ENCODE data around the gene TMEM143. TPM values are rescaled to one million over a fixed set of nuclear protein-coding genes. Genes with fewer than 3 reads are reported as not detected.

Gene TMEM143
- 3.8 and 4.8 TPM in 2 replicates for total RNA-seq

DNA sequence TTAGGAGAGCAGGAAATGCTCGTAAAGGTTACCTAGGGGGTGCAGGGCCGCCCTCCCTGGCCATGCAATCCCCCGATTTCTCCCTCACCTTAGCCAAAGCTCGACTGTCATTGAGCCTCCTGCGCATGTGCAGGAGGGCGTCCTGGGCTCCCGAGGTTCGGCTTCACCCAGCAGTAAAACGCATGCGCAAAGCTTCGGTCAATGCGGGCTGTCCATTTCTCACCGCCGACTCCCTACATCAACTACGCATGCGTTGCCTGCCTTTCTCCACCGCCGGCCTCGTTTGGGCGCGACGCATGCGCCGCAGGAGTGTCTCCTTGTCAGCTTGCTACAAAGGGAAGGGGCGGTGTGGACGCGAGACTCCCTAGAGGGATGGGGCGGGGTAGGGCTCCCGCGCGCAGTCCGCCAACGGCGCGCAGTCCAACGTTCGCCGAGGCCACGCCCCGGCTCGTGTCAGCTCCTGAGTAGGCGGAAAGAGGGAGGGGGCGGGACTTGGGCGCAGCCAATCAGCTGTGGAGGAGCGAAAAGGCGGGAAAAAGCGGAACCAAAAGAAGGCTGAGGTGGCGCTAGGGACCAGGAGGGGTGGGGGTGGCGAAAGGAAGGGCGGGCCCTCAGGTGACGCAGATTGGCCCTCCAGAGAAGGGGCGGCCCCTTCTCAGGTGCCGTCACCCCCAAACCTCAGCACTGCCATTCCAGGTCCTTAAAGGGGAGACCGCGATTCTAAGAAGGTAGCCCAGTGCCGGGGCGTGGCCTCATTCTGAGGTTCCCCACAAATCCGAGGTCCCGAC is at the start of gene TMEM143, which contains the start of gene SYNGR4:
TMEM143 (minus strand) TSS at position 131 of the 788 bp plus-strand sequence; CDS start at position 111, 20 bp downstream.
SYNGR4 (plus strand) TSS at position 558 of the 788 bp plus-strand sequence. CDS start 1,476 bp downstream, outside the sequence.

DNA sequence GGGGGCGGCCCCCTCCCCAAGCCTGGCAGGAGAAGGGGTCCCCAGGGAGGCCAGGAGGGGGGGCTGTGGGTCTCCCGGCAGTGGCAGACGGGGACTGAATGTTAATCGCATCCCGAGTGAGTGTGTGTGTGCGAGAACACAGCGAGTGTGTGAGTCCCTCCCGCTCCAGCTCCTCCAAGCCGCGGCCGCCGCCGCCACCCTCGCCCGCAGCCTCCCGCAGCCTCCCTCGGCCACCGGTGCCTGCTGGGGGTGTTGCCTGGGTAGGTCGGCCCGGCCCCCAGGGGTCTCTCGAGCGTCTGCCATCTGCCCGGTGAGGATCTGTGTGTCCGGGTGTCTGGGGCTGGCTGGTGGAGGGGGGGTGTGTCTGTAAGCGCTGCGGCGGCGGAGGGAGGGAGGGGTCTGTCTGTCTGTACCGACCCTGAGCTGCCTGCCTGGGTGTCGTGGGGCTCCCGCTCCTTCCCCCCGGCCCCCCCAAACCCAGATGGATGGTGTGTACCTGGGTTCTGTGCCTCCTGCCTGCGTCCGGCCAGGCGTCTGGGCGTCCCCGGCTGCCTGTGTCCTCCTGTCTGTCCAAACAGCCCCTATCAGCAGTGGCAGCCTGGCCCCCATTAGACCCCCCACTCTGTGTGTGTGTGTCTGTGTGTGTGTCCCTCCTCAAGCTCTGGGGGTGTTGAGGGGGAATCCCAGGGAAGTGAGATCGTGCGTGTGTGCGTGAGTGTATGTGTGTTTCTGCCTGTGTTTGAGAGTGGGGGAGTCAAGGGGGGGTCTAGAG is 30.0 kb upstream of the TMEM143 start, which contains the start of gene GRIN2D:
GRIN2D (plus strand) TSS at position 110 of the 772 bp plus-strand sequence. CDS start 4,725 bp downstream, outside the sequence.

DNA sequence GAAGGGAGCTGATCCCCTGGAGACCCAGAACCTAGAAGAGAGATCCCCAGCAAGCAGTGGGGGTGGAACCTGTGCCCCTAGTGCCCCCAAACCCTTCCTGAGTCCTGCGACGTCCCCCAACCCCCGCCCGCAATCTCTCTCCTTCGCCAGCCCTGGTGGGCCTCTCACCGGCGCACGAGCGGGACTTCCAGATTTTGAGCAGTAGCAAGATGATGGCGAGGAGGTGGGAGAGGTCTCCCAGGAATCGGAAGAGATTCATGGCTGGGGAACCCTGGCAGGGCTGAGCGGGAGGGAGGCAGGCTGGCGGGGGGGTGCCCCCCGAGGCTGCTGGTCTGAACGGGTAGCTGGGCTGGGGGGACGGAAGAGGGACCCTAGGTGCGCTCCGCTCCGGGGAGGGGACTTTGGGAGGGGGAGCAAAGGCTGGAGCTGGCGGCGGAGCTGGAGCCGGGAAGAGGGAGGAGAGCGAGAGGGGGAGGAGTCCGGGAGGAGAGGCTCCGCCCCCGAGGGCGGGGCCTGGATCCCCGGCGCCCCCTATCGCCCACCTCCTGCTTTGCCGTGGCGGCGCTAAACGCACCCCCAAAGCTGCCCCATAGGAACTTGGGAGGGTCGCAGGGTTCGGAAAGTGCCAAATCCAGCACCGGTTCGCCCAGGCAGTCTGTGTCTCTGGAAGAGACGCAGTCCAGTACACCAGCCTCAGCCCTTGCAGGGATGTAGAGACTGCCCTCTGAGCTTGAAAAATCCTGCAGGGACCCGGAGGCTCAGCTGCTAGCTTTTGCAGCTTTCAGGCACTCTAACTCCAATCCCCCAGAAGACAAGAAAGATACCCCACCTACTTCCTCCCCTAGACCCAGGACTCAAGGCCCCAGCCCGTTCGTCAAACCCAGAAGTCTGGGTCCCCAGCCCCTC is 27.6 kb upstream of the TMEM143 start, which contains the start of gene KDELR1:
KDELR1 (minus strand) TSS at position 452 of the 906 bp plus-strand sequence; CDS start at position 259, 193 bp downstream.

DNA sequence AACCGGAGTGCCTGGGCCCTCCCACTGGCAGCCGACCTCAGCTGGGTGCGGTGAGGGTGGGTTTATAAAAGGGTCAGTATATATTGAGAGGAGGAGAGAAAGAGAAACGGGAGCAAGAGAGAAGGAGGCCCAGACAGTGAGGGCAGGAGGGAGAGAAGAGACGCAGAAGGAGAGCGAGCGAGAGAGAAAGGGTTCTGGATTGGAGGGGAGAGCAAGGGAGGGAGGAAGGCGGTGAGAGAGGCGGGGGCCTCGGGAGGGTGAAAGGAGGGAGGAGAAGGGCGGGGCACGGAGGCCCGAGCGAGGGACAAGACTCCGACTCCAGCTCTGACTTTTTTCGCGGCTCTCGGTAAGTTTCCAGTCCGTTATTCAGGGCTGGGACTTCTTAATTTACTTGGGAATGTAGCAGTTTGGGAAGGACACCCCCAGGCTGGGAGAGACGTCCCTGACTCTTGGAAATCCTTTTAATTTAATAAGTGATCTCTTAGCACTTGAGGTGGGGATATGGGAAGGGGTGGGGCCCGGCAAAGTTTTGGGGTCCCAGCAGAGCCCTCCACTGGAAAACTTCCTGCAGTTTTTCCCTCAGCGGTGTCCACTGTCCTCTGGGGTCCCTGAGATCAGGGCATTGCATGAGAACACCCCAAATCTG is 38.4 kb downstream of the TMEM143 start, which contains the start of gene EMP3:
EMP3 (plus strand) TSS at position 288 of the 646 bp plus-strand sequence. CDS start 1,293 bp downstream, outside the sequence.

Other genes starting within 250 kb of the TMEM143 start
- gene LIG1, start 193.6 kb downstream of the TMEM143 start, total RNA-seq = 10.1 and 10.8 TPM in 2 replicates
- 1.4 and 1.7 TPM in 2 replicates for gene ZSWIM9, start 193.3 kb downstream of the TMEM143 start, total RNA-seq
- 18.8 and 22.6 TPM in 2 replicates for gene CARD8, start 108.0 kb downstream of the TMEM143 start, total RNA-seq
- 0.43 TPM in 1 of 2 replicates, not detected in the other for gene ZNF114, start 93.9 kb downstream of the TMEM143 start, total RNA-seq
- 186 and 193 TPM in 2 replicates for gene EMP3, start 38.4 kb downstream of the TMEM143 start, total RNA-seq
- not detected in 2 replicates for gene SYNGR4, start 427 bp upstream of the TMEM143 start, total RNA-seq
- 131 and 160 TPM in 2 replicates for gene KDELR1, start 27.6 kb upstream of the TMEM143 start, total RNA-seq
- gene GRIN2D, start 29.7 kb upstream of the TMEM143 start, total RNA-seq = 0.22 and 0.26 TPM in 2 replicates
- gene GRWD1, start 82.0 kb upstream of the TMEM143 start, total RNA-seq = 21.0 and 23.2 TPM in 2 replicates
- 0.65 TPM in 2 replicates for gene KCNJ14, start 91.6 kb upstream of the TMEM143 start, total RNA-seq
- gene CYTH2, start 105.4 kb upstream of the TMEM143 start, total RNA-seq = 29.4 and 35.8 TPM in 2 replicates
- gene LMTK3, start 147.9 kb upstream of the TMEM143 start, total RNA-seq = under 0.01 and 0.11 TPM in 2 replicates
- not detected in 2 replicates for gene SULT2B1, start 188.2 kb upstream of the TMEM143 start, total RNA-seq
- gene SPACA4, start 242.8 kb upstream of the TMEM143 start, total RNA-seq = not detected in 2 replicates